ENCODE data around the gene USP49.
A peak's percentile ranks its signal among the peaks of the same experiment; 100 is the strongest.
"Not testable (repeated sequence)": the region's sequence is repeated elsewhere in the genome, so short reads cannot be mapped to it uniquely, and the experiment has no call there.

The USP49 gene

DNA sequence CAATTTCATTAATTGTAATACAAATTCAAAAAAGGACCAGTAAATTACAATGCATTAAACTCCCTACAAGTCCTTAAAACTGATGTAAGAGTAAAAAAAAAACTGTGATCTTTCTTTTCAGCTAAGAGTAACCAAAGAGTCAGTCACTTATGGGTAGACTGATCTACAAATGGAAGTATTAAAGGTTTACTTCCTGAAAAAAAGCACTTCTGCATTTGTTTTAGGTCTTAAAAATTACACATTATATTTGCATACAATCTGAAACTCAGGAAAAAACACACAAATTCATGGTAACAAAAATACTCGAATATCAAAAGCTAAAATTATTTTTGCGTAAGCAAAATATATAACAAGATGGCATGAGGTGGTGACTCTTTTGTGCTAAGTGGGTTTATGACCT, 23.5 kb downstream of the USP49 start:
- DNase-seq = no peak

GRCh38 chr6:41859356-41859755, 35.8 kb downstream of the USP49 start:
- DNase-seq = no peak

DNA sequence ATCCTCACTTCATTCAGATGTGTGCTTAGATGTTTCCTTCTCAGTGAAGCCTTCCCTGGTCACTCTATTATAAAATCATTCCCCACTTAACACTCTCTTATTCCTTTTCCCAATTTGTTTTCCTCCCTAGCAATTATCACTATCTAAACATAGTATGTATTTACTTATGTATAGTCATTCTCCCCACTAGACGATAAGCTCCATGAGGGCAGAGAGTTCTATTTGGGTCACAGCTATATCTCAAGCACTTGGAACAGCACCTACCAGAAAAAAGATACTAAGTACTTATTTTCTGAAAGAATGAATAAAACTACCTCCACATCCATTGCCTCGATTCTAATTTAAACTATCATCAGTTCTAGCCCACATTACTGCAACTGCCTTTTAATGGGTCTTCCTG, 36.5 kb downstream of the USP49 start:
- no peak for DNase-seq

- DNase-seq = no peak
These were observed 44.3 kb downstream of the USP49 start for GRCh38 chr6:41850861-41851260.

GRCh38 chr6:41846666-41847237, 48.4 kb downstream of the USP49 start:
- DNase-seq = peak; percentile 18

DNA sequence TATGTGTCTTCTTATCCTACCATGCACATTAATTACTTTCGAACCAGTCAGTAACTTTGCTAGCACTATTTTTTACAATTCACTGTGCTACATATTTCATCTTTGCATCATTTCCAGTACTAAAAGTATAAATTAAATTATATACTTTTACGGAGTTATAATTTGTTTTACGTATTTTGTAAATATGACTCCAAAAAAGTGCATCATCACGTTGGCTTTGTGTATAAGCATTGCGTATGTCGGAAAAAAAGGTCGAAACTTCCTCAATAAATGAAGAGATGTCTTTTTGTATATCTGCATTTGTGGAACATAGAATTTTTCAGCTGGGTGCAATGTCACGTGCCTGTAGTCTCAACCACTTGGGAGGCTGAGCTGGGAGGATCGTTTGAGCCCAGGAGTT, 52.0 kb downstream of the USP49 start:
- DNase-seq = no peak

- no peak for DNase-seq
These were observed 54.8 kb downstream of the USP49 start for GRCh38 chr6:41840326-41840725.

DNA sequence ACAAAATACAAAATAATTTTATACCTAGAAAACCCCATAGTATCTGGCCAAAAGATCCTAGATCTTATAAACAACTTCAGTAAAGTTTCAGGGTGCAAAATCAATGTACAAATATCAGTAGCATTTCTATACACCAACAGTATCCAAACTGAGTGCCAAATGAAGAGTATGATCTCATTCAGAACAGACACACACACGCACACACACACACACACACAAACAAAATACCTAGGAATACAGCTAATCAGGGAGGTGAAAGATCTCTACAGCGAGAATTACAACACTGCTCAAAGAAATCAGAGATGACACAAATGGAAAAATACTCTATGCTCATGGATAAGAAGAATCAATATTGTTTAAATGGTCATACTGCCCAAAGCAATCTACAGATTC, 58.5 kb downstream of the USP49 start:
- no peak for DNase-seq

DNA sequence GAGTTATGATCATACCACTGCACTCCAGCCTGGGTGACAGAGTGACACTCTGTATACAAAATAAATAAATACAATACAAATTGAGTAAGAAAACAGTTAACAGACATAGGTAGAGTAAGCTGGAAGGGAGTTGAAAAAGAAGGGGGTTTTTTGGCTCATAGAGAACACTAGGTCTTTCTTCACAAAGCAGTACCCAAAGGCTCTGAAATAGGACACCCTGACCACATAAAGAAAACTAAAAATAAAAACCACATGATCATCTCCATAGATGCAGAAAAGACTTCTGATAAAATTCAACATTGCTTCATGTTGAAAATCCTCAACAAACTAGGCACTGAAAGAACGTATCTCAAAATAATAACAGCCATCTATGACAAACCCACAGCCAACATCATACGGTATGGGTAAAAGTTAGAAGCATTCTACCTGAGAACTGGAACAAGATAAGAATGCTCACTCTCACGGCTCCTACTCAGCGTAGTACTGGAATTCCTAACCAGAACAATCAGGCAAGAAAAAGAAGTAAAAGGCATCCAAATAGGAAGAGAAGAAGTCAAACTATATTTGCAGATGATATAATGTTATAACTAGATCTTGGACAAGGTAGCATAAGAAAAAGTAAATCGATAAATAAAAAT, 59.0 kb downstream of the USP49 start:
- DNase-seq = no peak

GRCh38 chr6:41832263-41832662, 62.9 kb downstream of the USP49 start:
- DNase-seq = no peak

DNA sequence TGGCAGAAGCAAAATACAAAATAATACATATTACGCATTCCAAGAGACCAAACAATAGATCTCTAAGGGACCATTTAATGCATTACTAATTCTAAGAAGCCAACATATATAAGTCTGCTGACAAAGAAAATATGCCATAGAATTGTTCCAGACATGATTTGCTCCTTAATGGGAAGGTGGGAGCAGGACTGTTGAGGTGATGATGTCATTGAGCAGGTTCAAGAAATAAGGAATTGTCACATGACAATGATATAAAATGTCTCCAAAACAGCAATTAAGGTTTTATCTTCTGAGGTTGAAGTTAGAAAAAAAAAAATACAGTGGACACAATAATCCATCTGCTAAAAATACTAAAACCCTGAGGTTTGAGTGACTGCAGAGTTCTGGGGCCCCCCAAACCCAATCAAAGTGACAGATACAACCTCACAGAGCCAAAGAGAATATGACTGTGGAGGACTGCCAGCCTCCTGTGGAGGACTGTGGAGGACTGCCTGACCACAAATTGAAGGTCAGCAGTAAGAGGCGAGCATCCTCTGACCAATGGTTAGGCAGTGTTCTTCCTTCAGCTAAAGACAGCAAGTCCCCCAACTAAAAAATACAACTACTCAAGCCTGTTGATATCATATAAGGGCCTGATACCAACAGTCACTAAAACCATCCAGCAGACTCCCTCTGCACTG, 68.7 kb downstream of the USP49 start:
- no peak for DNase-seq

- DNase-seq = no peak
These were observed 70.3 kb downstream of the USP49 start for GRCh38 chr6:41824571-41825569.

GRCh38 chr6:41823178-41823577, 72.0 kb downstream of the USP49 start:
- no peak for DNase-seq

DNA sequence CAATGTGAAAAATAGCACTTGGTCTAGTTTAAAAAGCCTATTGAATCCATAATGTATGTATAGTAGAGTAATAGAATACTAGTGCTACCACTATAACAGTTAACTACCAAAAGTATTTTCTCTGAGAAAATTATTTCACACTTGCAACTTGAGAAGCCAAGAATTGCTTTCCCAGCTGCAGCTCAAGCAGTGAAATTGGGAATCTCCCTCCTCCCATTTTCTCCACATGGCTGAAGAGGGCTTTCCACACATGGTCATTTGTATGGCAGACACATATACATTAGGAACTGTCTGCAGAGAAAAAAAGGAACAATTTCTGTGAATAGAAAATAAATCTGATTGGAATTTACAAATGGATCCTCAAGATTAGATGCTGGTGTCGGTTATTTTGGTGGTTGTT, 73.2 kb downstream of the USP49 start:
- DNase-seq = no peak

- no peak for DNase-seq
These were observed 73.9 kb downstream of the USP49 start for GRCh38 chr6:41821266-41821665.

GRCh38 chr6:41818271-41819054, 76.7 kb downstream of the USP49 start:
- no peak for DNase-seq

DNA sequence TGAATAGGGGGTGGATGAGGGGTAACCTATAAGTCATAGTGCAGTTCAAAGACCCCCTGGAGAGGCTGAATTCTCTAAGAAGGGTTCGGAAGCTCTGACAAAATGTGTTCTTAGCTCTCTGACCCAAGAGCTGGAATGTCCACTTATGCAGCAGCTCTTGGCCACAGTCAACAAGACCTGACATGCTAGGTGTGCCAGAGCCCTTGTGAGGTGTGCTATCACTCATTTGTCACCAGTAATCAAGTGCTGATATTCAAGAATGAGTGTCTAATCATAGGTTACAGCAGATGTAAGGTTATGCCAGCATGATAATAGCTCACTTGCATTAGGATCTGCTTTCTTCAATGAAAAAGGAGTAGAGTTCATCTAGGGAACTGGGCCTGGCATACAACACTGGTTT, 79.6 kb downstream of the USP49 start:
- DNase-seq = no peak

DNA sequence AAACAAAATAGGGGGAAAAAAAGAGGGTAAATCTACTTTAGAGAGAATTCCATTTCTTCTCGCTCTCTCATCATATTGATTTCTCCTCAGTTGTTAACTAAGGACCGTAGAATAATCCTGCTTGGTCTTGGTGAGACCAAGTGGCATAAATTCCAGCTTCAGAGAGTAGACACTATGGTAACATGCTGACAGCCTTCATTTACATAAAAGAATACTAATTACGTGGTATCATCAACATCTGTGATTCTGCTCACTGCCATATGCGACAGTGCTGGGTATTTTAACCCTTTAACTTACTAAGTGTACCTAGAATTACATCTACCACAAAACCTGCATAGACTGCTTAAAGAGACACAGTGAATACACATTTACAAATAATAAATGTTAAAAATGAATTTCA, 80.5 kb downstream of the USP49 start:
- no peak for DNase-seq

DNA sequence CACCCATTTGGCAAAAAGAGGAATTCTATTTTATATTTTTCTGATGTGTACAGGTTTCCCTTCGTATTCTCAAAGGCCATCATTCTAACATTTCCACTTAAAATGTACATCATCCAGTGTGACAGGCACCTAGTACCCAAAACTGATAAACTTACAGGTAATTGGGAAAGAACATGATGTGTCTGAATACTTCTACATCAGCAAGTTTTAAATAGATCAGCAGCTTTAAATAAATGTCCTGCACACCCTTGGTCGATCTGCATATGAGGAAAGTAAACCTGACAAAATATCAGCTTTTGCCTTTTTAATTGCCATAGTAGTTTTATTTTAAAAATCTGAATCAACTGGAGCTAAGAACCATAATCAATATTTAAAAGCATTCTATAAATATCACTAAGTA, 81.2 kb downstream of the USP49 start:
- DNase-seq = no peak

- no peak for DNase-seq
These were observed 81.7 kb downstream of the USP49 start for GRCh38 chr6:41813469-41813868.

GRCh38 chr6:41811946-41812345, 83.2 kb downstream of the USP49 start:
- DNase-seq = not testable (repeated sequence)

DNA sequence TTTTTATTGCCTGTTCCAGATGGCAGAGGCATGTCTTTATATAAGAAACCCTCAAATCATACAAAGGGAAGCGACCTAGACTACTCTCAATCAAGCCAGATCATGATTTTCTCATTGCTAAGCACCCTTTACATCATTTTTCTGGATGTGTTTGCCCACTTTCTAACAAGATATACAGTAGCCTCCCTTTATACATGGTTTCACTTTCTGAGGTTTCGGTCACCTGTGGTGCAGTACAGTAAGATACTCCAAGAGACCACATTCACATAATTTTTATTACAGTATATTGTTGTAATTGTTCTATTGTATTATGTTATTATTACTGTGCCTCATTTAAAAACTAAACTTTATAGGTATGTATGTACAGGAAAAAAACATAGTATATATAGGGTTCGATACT, 84.1 kb downstream of the USP49 start:
- no peak for DNase-seq

Data from NCI-H774 (cell line).